GM23338 (cell line): ENCODE measurements around the gene EGFL7.

Source experiments
- CREB1 ChIP-seq: fragments of 250-450 bp; sonication (Bioruptor Pico); IDR thresholded peaks from 2 replicates; pipeline ENCODE4 v1.5.0; 2020; ENCODE audit warnings: low read depth, mild to moderate bottlenecking, moderate library complexity
- CTCF ChIP-seq, 2 experiments: fragments of 200-600 bp in 1 of 2; sonication (generic) in 1 of 2; conservative IDR thresholded peaks; 2 replicates each; pipeline versions ENCODE4 v1.5.1 to v1.6.1; 2016 to 2017; ENCODE audit warnings: antibody characterized with exemption in 2 of 2, low read depth in 2 of 2, mild to moderate bottlenecking in 2 of 2, moderate library complexity in 1 of 2
- EZH2 ChIP-seq: fragments of 200-600 bp; sonication (generic); IDR thresholded peaks from one replicate; pipeline ENCODE4 v1.8.0; 2017; ENCODE audit warnings: antibody characterized with exemption, mild to moderate bottlenecking, low read depth; ENCODE audit not compliant: unreplicated experiment
- EZH2phosphoT487 ChIP-seq: fragments of 200-600 bp; sonication (generic); IDR thresholded peaks from one replicate; pipeline ENCODE4 v1.8.1; 2018; ENCODE audit warnings: antibody characterized with exemption; ENCODE audit not compliant: unreplicated experiment
- JUNB ChIP-seq: IDR thresholded peaks from one replicate; pipeline ENCODE4 v1.6.1; 2016; ENCODE audit warnings: antibody characterized with exemption; ENCODE audit not compliant: unreplicated experiment
- POLR2AphosphoS5 ChIP-seq: IDR thresholded peaks from 2 replicates; pipeline ENCODE4 v1.6.1; 2016; ENCODE audit warnings: antibody characterized with exemption, low read depth
- STAT1 ChIP-seq: IDR thresholded peaks from one replicate; pipeline ENCODE4 v1.6.1; 2016; ENCODE audit warnings: antibody characterized with exemption; ENCODE audit not compliant: unreplicated experiment
- ZNF114 ChIP-seq: fragments of 250-450 bp; sonication (Bioruptor Pico); IDR thresholded peaks from 2 replicates; pipeline ENCODE4 v1.5.0; 2020; ENCODE audit warnings: mild to moderate bottlenecking, moderate library complexity
- ZNF331 ChIP-seq: fragments of 250-450 bp; sonication (Bioruptor Pico); IDR thresholded peaks from 2 replicates; pipeline ENCODE4 v1.5.0; 2020; ENCODE audit warnings: low read depth, mild to moderate bottlenecking, moderate library complexity
- TF ChIP-seq, protein P1 (sequence below): IDR thresholded peaks from one replicate; pipeline ENCODE4 v1.6.1; 2018; ENCODE audit warnings: antibody characterized with exemption; ENCODE audit not compliant: unreplicated experiment

DNA sequence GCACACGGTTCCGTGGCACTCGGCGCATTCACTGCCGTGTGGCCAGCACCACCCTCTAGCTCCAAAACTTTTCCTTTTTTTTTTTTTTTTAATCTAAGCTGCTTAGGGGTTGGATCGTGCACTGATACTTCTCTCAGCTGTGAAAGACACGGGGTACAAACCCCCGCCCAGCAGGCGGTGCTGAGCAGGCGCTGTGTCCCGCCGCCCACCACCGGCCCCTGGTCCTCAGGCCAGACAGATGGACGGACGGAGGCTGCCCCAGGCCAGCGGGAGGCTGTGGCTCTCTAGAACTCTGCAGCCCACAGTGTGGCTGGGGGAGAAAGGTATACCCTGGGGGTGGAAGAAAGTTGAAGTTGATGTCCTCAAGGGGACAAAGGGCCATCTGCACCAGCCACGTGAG is 18.3 kb downstream of the EGFL7 start:
- TF ChIP-seq CTCF (conservative IDR thresholded peaks at IDR 0.05; ENCODE audit: low read depth in 2 of 2) (no peak), EZH2phosphoT487 (no peak), POLR2AphosphoS5 (no peak), EZH2 (no peak), JUNB (no peak), CREB1 (CRISPR knock-in tag) (no peak), ZNF331 (CRISPR knock-in tag) (no peak), STAT1 (no peak), ZNF114 (no peak)
- TF ChIP-seq, protein P1, sequence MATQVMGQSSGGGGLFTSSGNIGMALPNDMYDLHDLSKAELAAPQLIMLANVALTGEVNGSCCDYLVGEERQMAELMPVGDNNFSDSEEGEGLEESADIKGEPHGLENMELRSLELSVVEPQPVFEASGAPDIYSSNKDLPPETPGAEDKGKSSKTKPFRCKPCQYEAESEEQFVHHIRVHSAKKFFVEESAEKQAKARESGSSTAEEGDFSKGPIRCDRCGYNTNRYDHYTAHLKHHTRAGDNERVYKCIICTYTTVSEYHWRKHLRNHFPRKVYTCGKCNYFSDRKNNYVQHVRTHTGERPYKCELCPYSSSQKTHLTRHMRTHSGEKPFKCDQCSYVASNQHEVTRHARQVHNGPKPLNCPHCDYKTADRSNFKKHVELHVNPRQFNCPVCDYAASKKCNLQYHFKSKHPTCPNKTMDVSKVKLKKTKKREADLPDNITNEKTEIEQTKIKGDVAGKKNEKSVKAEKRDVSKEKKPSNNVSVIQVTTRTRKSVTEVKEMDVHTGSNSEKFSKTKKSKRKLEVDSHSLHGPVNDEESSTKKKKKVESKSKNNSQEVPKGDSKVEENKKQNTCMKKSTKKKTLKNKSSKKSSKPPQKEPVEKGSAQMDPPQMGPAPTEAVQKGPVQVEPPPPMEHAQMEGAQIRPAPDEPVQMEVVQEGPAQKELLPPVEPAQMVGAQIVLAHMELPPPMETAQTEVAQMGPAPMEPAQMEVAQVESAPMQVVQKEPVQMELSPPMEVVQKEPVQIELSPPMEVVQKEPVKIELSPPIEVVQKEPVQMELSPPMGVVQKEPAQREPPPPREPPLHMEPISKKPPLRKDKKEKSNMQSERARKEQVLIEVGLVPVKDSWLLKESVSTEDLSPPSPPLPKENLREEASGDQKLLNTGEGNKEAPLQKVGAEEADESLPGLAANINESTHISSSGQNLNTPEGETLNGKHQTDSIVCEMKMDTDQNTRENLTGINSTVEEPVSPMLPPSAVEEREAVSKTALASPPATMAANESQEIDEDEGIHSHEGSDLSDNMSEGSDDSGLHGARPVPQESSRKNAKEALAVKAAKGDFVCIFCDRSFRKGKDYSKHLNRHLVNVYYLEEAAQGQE: no peak
